Measurements from ENCODE around the gene CAND1.

CAND1 gene

GRCh38 chr12:67364228-67364627, 95.1 kb downstream of the CAND1 start:
- CTCF ChIA-PET: interaction anchor here (1.5 kb wide), 1 partner anchor 11 kb away, joined by 3 read pairs; no protein-coding TSS in a partner anchor
- DNase-seq: no peak
- Mint-ChIP-seq H3K9me3 (no peaks in the 10 kb centered on the region), H3K36me3 (no peaks in the 10 kb centered on the region), H3K27me3 (no peaks in the 10 kb centered on the region), H3K4me1 (no peaks in the 10 kb centered on the region), H3K27ac (no peak overlapping the region), H3K4me3 (no peak overlapping the region)

GRCh38 chr12:67365131-67365530, 96.0 kb downstream of the CAND1 start:
- no peak overlapping the region for H3K27ac Mint-ChIP-seq
- no peak for DNase-seq
- no peaks in the 10 kb centered on the region for H3K27me3 Mint-ChIP-seq
- H3K9me3 Mint-ChIP-seq: no peaks in the 10 kb centered on the region
- no peaks in the 10 kb centered on the region for H3K4me1 Mint-ChIP-seq
- H3K36me3 Mint-ChIP-seq: no peaks in the 10 kb centered on the region
- CTCF ChIA-PET: no interaction called here
- H3K4me3 Mint-ChIP-seq: no peak overlapping the region

GRCh38 chr12:67367843-67368242, 98.7 kb downstream of the CAND1 start:
- no peaks in the 10 kb centered on the region for H3K4me1 Mint-ChIP-seq
- DNase-seq: no peak

More at GRCh38 chr12:67367843-67368242, 98.7 kb downstream of the CAND1 start:
- Mint-ChIP-seq H3K9me3 (peaks cover 6% of the 10 kb centered on the region), H3K4me3 (no peak overlapping the region), H3K27me3 (no peaks in the 10 kb centered on the region), H3K36me3 (peaks cover 4% of the 10 kb centered on the region), H3K27ac (no peak overlapping the region)
- CTCF ChIA-PET: no interaction called here

Data from activated naive CD4-positive, alpha-beta T cell treated with anti-CD3 and anti-CD28 coated beads, Interleukin-2, amount 10 ng/mL, durations not matched to agents 7 days and 5 days (primary cell).